ENCODE data around the gene NTRK2.

Gene NTRK2

GRCh38 chr9:84669288-84670137, at the start of gene NTRK2:
NTRK2 (plus strand) TSS chr9:84669729; CDS start chr9:84670749, 1,020 bp downstream.
- no peak for FAIRE-seq

- no peak for FAIRE-seq
Measured at GRCh38 chr9:84620338-84620737, 49.2 kb upstream of the NTRK2 start.

- FAIRE-seq, result no peak
Measured at GRCh38 chr9:84621811-84622210, 47.7 kb upstream of the NTRK2 start.

DNA sequence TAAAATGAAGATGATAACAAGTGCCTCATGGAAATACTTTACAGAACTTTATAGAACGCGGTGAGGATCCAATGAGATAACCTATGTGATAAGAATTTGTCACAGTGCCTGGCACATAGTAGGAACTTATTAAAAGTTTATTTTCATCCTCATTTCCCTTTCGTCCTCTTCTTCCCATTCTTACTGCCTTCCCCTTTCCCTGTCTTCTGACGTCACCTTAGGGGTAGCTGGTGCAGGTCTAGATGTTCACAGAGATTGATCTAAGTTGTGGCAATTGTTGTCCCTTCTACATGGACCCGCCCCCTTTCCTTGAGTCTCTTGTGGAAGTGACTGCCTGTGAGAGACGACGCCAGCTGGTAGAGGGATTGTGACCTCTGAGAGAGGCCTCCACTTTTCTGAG, 46.5 kb upstream of the NTRK2 start:
- FAIRE-seq, result no peak

- no peak for FAIRE-seq
Measured at GRCh38 chr9:84636436-84636835, 33.1 kb upstream of the NTRK2 start.

DNA sequence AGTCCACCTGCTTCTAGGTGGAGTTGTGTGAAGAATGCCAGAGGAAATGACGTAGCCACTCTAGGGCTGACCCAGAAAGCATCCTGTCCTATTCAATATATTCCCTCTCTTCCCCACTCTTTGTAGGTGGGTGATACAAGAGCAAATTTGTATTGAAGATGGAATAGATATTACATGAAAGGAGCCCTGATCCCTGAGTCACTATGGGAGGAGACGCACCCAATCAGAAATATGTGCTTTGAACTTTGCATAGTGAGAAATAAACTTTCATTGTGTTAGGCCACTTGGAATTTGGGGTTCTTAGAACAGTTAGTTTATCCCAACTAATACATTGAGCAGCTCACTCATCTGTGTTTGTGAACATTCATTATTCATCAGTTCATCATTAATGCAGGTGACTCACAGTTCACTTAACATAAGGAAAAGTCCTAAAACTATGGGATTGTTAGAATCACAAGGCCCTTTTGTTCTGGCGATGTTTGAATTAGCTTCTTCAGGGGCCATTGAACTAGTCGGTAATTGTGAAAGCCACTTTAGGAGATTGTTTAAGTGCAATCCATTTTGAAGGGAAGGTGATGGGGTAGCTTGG, 26.9 kb upstream of the NTRK2 start:
- FAIRE-seq, result no peak

- FAIRE-seq, result no peak
Measured at GRCh38 chr9:84647699-84648098, 21.8 kb upstream of the NTRK2 start.

- no peak for FAIRE-seq
Measured at GRCh38 chr9:84652496-84653120, 16.9 kb upstream of the NTRK2 start.

DNA sequence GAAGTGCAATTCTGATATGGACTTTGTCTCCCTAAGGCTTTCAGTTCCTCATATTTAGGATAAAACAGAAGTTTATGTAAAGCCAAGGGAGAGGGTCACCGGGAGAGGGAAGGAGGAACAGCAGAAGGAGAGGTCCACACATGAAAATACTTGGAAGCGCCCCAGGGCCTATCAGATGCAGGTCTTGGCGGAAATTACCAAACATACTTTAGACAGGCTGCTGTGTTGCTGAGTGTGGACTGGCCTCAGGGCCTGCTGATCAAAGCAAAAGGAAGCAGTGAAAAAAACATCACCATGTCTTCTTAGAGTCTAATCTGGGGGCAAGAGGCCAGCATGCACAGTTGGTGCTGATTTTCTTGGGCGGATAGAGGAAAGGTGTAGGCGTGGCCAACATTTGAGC, 14.1 kb upstream of the NTRK2 start:
- no peak for FAIRE-seq

DNA sequence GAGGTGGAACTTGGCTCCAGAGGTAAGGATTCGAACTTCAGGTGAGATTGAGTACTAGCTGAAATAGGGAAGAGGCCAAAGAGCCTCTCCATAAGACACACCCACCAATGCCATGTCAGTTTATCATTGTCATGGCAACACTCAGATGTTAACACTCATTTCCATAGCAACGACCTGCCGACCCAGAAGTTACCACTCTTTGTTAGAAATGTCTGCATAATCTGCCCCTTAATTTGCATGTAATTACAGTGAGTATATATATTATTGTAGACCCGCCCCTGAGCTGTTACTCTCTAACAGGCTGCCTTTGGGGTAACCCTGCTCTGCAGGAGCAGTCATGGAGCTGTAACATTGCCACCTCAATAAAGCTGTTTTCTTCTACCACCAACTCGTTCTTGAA, 10.2 kb upstream of the NTRK2 start:
- FAIRE-seq, result no peak

DNA sequence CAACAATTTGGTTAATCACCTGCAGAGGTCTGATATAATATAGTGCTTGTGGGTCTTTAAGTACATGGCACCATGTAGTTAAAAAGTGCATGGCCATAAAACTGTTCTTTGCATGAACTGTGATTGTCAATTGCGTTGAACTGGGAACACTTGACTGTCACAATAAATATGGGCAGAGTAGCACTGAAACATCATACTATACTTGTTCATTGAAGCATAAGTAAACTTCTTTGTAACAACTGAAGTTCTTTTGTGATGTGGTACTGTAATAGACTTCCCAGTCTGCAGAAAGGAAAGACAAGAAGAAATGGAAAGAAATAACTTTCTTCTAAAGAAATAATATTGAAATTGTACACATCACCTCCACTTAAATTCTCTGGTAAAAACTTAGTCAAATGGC, 9.8 kb upstream of the NTRK2 start:
- no peak for FAIRE-seq

DNA sequence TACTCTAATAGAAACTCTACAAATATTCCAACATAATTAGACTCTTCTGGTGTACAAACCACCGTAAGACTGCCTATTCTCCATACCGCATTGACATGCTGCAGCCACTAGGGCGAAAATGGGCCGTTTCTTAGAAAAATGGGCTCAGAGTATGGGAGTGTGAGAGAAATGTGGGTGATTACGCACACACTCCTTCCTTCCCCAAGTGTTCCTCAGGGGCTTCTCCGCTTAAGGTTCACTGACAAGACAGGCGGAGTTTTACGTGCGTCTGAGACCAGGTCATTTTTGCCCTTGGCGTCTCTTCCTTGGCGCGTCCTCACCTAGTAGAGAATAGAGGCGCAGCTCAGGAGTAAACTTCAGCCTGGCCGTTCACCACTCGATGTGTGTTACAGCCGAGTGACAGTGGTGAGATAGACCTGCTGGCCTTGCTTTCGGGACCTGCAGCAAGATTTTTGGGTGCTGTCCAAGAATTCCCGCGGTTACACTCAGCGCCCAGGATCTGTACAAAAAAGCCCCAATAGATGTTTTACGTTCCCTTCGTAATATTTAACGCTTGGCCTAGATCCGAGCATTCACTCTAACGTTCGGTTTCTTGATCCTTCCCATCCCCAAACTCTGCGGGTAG, 1.8 kb upstream of the NTRK2 start:
- FAIRE-seq, result no peak

GRCh38 chr9:84668196-84669012, 1.1 kb upstream of the NTRK2 start:
- FAIRE-seq, result no peak

DNA sequence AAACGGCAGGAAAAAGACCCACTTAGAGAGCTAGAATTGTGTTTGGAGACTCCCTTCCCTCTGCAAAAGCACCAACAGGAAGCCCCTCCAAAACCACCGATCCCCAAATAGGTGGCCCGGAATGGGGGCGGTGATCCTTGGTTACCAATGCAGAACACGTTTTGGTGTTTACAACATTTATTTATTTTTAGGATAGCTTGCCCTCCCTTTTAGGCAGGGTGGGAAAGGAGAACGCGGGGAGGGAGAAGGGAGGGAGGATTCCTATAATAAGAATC, 579 bp upstream of the NTRK2 start:
- FAIRE-seq, result no peak

GRCh38 chr9:84670138-84671041, 861 bp downstream of the NTRK2 start:
- FAIRE-seq, result no peak

DNA sequence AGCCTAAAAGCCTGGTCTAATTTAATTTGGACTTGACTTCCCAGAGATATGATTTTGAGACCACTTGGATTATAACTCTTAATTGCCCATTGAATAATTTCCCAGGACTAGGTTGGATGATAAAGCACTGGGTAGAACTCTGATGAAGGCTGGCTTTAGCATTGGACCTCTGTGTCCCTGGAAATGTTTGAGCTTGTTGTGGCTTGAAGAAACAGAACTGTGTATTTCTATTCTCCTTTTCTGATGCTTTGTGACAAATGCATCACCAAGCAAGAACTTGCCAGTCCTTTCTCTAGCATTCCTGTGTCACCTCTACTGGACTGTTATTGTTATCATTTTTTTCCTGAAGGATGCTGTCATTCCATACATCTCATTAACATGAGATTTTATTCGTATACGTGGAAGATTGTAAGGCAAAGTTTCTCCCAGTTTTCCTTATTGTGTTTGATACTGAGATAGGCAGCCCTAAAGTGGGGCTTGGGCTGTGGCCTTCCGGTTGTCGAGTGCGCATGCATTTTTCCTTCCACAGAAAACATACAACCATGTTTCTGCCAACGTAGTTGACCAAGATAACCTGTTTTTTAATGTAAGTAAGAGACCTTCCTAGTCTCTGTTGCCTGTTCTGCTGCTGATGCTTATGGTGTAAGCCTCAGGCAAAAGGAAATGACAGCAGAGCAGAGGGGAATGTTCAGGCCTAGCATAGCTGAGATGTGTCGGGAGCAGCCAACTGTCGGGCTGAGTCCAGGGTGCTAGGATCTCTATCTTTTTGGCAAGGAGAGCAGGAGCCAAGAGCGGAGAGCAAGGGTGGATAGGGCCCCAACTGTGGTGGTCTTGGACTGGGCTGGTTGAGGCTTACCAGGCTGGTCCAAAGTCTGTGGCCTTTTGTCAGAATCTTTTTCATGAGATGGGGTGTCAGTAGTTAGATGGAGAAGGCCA, 2.3 kb downstream of the NTRK2 start:
- no peak for FAIRE-seq

DNA sequence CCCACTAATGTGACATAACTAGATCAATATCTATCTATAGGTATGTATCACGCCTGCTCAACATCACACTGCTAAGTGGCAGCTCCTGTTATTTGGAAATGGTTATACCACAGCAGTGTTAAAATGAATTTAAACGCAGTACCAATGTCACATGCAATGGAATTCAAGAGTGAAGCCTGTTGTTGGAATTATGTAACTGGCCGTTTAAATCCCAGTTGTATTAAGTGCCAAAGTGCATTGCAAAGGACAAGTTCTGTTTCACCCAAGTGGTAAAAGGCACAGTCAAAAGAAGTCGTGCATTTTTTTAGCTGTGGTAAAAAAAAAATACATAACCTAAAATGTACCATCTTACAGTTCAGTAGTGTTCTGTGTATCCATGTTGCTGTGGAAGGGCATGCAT, 4.3 kb downstream of the NTRK2 start:
- no peak for FAIRE-seq

DNA sequence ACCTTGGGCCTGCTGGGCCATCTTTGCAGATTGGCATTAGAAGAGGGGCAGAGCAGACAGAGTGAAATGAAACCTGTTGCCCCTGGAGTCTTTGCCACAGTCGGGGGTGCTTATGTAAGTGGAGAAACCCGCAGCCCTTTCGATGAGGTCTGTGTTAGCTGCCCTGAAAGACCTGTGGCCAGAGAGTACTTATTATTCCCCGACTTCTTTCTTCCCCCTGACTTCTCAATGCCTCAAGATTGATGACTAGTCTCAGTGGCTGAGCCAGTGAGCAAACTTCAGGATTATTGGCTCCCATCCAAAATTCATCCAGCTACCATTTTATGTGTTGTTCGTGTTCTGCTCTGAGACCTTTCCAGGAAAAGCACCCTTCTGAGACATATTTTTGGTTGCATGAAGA, 7.6 kb downstream of the NTRK2 start:
- FAIRE-seq, result no peak

DNA sequence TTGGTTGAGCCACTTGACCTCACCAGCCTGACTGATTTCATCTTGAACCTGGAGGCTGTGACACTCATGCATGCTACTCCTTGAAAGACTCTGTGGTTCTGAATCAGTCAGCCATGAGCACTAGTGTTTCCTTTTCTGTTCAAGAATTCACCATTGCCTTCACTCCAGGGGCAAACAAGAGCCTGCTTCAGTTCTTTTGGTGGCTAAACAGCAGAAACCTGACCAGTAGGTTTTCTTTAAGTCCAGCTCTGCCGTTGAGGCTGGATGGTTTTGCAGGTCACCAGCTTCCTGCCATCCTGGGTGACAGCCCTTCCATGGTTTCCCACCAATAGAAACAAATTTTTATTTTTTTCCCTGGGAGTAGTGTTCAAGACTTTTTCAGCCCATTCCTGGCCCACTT, 10.0 kb downstream of the NTRK2 start:
- no peak for FAIRE-seq

DNA sequence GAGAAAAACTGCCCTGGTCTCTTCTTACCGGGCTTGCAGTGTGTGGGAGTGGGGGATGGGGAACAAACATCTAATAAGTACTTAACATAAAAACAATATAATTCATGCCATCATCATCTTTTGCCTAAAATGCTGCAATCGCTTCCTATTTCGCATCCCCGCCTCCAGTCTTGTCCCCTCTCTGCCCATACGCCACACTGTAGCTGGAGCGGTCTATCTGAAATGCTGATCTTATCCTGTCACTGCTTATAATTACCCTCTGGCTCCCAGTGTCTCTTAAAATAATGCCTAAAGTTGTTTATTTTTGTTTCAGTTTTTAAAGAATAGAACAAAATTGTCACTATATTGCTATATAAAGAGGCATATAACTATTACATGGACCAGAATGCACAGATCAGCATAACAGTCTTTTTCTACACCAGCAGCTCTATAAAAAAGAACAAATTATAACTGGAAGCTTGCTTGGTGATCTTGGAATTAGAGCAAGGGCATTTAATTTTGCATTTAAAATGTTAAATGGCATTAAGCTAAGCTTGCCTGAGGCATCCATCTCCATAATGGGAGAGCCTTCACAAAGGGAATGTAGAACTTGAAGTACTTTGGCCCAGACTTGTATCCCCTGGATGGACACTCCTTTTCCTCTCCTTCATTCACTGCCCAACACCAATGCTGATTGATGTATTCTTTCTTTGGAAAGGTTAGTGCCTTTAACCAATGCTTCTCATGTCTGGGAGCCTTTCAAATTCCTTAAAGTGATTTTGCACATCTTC, 12.2 kb downstream of the NTRK2 start:
- no peak for FAIRE-seq
